GM19238 (cell line): ENCODE measurements around the gene SLC16A9.
"Not testable (repeated sequence)": the region's sequence is repeated elsewhere in the genome, so short reads cannot be mapped to it uniquely, and the experiment has no call there.

Experiments used
- DNase-seq: peaks from one replicate; pipeline ENCODE4 v3.0.0; 2011; ENCODE audit warnings: low spot score; ENCODE audit not compliant: insufficient read length

SLC16A9 gene

GRCh38 chr10:59677253-59677831, 32.3 kb downstream of the SLC16A9 start:
- DNase-seq, result no peak

DNA sequence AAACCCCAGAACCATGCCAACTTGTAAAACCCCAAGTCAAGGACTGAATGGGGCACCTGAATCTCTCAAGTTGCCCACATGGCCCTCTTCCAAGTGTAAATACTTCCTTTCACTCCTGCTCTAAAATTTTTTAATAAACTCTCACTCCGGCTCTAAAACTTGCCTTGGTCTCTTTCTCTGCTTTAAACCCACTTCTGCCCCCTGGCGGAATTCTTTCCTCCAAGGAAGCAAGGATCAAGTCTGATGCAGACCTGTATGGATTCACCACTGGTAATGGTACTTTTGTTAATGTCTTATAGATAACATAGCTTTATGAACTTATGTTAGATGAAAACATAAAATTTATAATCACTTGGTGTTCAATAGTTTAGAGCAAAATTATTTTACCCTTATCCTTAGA, 33.8 kb downstream of the SLC16A9 start:
- DNase-seq, result no peak

DNA sequence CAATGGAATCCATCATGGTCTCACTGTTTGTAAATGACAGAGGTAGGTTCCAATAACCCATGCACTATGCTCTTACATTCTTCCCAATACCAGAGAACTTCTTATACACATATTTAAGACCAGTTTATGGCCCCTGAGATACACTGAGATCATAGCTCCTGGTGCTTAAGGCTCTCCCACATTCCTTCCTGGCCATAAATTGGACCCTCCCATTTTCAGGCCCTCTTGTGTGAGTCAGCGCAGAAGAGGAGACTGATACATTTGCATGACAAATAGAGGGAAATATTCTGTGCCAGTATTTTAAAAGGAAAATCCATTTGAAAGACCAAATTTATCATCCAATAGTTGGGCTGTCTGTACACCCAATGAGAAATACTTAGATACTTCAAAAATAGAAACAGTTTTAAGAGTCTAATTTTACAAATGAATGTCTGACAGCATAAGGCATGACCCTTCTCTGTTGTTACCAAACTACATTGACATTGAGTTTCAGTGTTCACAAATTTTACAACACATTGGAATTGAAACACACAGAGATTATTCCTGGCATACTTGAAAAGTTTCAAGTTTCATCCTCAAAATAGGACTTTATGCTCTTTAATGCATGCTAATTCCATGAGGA, 35.3 kb downstream of the SLC16A9 start:
- DNase-seq, result no peak

DNA sequence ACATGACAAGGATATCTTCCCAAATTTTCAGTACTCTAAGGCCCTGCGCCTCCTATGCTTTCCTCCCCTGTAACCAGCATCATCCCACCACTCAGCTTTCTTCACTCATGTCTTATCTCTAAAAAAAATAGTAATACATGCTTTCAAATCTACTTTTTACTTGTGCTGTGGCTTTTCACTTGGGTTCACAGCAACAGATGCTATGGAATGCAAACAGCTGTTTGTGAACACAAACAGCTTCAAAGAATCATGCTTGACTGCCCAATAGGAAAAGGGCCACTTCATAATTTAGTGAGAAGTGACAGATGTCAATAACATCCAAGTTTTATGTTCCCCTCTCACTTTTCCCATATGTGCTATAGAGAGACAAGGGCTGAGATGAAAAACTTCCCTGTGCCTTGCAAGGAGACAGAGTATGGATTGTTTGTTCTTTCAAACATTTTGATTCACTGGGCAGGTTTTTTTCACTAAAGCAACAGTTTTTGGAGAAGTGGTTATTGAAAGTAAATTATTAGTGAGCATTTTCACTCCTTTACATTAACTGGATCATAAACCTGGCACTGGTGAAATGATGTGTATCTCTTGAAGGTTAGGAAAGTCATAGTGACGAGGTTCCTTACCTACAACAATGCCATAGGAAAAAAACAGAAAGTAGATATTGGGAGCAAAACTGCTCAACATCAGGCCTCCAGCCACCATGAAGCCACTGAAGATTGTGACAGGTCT, 37.3 kb downstream of the SLC16A9 start:
- DNase-seq, result no peak

DNA sequence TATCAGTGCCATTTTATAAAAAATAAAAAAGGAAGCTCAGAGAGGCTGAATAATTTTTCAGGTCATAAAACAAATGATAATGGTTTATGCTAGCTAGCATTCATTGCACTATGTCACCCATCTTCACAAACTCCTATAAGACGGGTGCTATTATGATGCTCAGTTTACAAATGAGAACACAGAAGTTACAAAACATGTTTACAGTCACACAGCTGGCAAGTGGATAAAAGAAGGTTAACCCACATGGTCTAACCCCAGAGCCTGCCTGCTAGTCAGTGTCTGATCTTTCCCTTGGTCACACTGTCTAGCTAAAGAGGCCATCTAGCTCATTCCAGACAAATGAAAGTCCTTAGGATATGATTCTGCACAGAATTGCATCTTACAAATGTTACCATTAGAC, 39.4 kb downstream of the SLC16A9 start:
- DNase-seq, result no peak

- DNase-seq, result no peak
Measured at GRCh38 chr10:59668096-59668495, 41.6 kb downstream of the SLC16A9 start.

DNA sequence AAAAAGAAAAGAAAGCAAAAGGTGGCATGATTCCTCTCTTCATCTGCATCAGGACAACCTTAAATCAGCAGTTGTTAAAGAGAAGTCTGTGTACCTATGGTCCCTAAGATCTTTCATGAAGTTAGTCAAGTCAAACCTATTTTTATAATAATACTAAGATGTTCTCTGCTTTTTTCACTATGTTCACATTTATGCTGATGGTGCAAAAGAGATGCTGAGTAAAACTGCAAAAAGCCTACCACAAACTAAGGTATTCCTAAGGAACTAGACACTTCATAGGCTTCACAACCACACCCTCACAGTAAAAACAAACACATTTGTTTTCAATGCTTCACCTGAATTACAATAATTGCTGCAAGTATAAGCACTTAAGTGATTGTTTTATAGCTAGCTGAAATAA, 43.3 kb downstream of the SLC16A9 start:
- no peak for DNase-seq

- DNase-seq, result not testable (repeated sequence)
Measured at GRCh38 chr10:59663213-59663612, 46.4 kb downstream of the SLC16A9 start.

- DNase-seq, result no peak
Measured at GRCh38 chr10:59657724-59658123, 51.9 kb downstream of the SLC16A9 start.

- no peak for DNase-seq
Measured at GRCh38 chr10:59655309-59655708, 54.3 kb downstream of the SLC16A9 start.

DNA sequence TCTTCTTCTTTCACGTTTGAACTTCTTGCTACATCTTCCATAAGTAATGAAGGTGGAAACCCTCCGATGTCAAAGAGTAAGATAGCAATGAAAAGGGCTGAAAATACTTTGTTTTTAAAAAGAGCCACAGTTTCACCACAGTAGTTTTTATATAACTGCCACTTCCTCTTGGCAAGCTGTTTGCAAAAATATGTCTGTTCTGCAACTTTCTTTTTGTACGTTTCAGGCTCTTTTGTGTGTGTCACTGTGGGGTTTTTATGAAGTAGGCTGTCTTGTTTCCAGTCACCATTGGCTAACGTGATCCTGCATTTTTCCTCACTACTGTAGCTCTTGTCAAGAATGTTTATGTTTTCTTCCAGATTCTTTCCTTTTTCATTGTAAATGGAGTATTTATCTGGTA, 55.6 kb downstream of the SLC16A9 start:
- no peak for DNase-seq

DNA sequence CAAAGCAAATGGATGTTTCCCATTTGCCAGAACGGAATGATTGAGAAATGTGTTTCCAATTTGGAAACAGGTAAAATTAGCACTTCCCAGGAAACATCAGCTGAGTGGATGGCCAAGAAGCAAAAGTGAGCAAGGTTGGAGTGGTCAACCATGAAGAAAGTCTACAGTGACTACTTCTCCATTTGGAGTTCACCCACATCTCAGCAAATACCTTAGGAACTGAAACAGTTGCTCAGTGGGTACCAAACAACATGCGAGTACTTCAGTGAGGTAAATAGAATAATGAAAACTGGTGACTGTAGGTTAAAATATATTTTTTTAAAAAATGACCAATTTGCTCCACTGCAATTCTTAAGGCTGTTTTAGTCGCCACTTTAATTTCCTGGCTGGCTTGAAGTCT, 57.7 kb downstream of the SLC16A9 start:
- no peak for DNase-seq

DNA sequence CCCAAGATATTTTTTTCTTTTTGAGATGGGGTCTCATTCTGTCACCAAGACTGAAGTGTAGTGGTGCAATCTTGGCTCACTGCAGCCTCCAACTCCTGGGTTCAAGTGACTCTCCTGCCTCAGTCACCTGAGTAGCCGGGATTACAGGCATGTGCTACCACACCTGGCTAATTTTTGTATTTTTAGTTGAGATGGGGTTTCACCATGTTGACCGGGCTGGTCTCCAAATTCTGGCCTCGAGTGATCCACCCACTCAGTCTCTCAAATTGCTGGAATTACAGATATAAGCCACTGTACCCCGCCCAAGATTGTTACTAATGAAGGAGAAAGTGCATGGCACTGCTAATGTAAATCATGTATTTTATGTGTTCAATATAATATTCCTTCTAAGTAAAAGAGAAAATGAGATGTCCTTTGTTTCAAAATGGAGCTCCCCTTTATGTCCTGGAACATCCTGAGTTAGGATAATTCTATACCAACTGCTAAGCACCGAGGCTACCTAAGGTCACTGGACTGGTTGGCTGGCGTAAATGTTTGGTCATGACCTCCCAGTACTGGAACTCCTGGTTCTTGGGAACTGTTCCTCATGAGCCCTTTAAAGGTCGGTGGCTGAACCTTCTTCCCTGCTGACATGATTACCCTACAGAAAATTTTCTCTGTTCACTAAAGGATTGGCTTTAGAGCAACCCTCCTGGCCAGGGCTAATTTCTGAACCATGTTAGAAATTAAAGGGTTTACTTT, 59.9 kb downstream of the SLC16A9 start:
- no peak for DNase-seq

GRCh38 chr10:59648711-59649201, 60.9 kb downstream of the SLC16A9 start:
- no peak for DNase-seq

GRCh38 chr10:59644841-59645240, 64.8 kb downstream of the SLC16A9 start:
- DNase-seq, result no peak

DNA sequence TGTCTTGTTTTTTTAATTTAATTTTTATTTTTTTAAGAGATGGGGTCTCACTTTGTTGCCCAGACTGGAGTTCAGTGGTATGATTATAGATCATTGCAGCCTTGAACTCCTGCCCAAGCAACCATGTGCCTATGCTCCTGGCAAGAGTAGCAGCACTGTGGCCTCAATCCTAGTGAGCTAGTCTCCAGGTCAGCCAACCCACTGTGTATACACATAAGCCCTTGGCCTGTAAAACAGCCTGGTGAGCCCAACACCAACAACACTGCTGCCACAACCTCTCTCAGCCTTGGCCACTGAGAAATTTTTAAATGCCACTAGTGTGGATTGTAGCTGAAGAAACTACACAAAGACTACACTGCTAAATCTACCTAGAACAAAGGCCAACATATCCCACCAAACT, 68.0 kb downstream of the SLC16A9 start:
- not testable (repeated sequence) for DNase-seq

GRCh38 chr10:59635502-59636290, 74.0 kb downstream of the SLC16A9 start:
- no peak for DNase-seq

DNA sequence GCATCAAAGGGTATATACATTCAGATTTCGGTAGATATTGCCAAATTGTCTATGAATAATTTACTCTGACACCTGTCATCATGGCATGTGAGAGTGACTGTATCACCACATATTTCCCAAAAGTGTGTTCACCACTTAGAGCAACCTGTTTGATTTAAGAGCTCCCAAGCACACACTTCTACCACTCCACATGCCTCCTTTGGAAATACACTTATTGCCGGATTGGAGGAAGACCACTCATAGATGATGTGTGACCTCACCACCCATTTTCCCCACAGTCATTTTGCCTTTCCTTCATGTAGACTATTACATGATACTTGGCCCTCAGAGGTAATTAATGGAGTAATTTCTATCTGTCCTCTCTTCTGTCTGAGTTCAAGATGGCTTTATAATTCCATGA, 75.5 kb downstream of the SLC16A9 start:
- no peak for DNase-seq

DNA sequence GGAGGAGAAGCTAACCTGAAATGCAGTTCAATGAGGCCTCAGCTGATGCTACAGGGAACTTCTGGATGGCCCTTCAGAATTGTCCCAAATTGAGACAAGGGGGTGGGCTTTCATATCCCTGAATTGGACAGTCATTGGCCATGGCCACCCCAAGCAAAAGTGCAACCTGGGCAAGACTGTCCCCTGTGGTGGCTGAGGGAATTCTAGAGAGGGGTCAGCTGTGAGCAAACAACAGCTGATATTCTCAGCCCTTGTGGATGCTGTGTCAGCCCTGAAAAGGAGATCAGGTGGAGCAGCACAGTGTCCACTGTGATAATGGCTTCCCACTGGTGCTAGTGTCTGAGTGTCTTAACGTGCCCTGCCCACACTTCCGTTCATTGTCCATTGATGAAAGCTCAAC, 76.6 kb downstream of the SLC16A9 start:
- DNase-seq, result no peak

GRCh38 chr10:59631882-59632807, 77.5 kb downstream of the SLC16A9 start:
- no peak for DNase-seq
